Hematopoietic multipotent progenitor cell treated with erythropoietin and hydrocortisone succinate and interleukin-3 and kit ligand, for 17 days (in vitro differentiated cells): ENCODE results near the gene DZANK1.
"Not testable (repeated sequence)": the region's sequence is repeated elsewhere in the genome, so short reads cannot be mapped to it uniquely, and the experiment has no call there.

ENCODE experiments used
- DNase-seq: peaks from one replicate; pipeline ENCODE4 v3.0.0-alpha.2; 2015; ENCODE audit warnings: low spot score

DZANK1 gene

GRCh38 chr20:18466894-18467730, at the start of gene DZANK1, which contains the start of gene POLR3F:
Gene DZANK1 (minus strand): TSS chr20:18467030. CDS start chr20:18465358, 1,672 bp downstream.
Gene POLR3F (plus strand): TSS chr20:18467390. CDS start chr20:18467507, 117 bp downstream.
- peak; percentile 89 for DNase-seq

- DNase-seq = no peak
Measured at GRCh38 chr20:18515973-18516372, 49.1 kb upstream of the DZANK1 start.

- DNase-seq = no peak
Measured at GRCh38 chr20:18514127-18514526, 47.3 kb upstream of the DZANK1 start.

- DNase-seq = no peak
Measured at GRCh38 chr20:18513208-18513607, 46.4 kb upstream of the DZANK1 start.

- no peak for DNase-seq
Measured at GRCh38 chr20:18511571-18511970, 44.7 kb upstream of the DZANK1 start.

GRCh38 chr20:18507218-18508191, 40.7 kb upstream of the DZANK1 start, which contains the start of gene SEC23B:
Gene SEC23B (plus strand): TSS chr20:18507940. CDS start chr20:18510836, 2,896 bp downstream.
- peak; percentile 97 for DNase-seq

GRCh38 chr20:18506744-18507143, 39.9 kb upstream of the DZANK1 start:
- peak; percentile 10 for DNase-seq

- DNase-seq = no peak
Measured at GRCh38 chr20:18504479-18505060, 37.7 kb upstream of the DZANK1 start.

- DNase-seq = not testable (repeated sequence)
Measured at GRCh38 chr20:18501672-18502071, 34.8 kb upstream of the DZANK1 start.

- no peak for DNase-seq
Measured at GRCh38 chr20:18497603-18498002, 30.8 kb upstream of the DZANK1 start.

GRCh38 chr20:18496740-18497592, 30.1 kb upstream of the DZANK1 start, which contains the start of gene RBBP9:
Gene RBBP9 (minus strand): TSS chr20:18497225. CDS start chr20:18497167, 58 bp downstream.
- DNase-seq = no peak

- no peak for DNase-seq
Measured at GRCh38 chr20:18496042-18496441, 29.2 kb upstream of the DZANK1 start.

GRCh38 chr20:18488301-18488700, 21.5 kb upstream of the DZANK1 start:
- DNase-seq = no peak

- no peak for DNase-seq
Measured at GRCh38 chr20:18481596-18481995, 14.8 kb upstream of the DZANK1 start.

GRCh38 chr20:18477821-18478220, 11.0 kb upstream of the DZANK1 start:
- no peak for DNase-seq

GRCh38 chr20:18477218-18477617, 10.4 kb upstream of the DZANK1 start:
- no peak for DNase-seq

- no peak for DNase-seq
Measured at GRCh38 chr20:18466574-18466893, 296 bp downstream of the DZANK1 start.

- no peak for DNase-seq
Measured at GRCh38 chr20:18465536-18466200, 1.2 kb downstream of the DZANK1 start.

- DNase-seq = no peak
Measured at GRCh38 chr20:18456600-18456999, 10.2 kb downstream of the DZANK1 start.

- no peak for DNase-seq
Measured at GRCh38 chr20:18443886-18444285, 22.9 kb downstream of the DZANK1 start.

GRCh38 chr20:18440403-18440802, 26.4 kb downstream of the DZANK1 start:
- no peak for DNase-seq
